C1 segment of cervical spinal cord (tissue), 14 donors: Measurements from ENCODE around the gene STAMBPL1.
"Not testable (repeated sequence)": the region's sequence is repeated elsewhere in the genome, so short reads cannot be mapped to it uniquely, and the experiment has no call there.

Experiments used
- DNase-seq, 14 donors: peaks; one replicate each; lab custom pipeline; 2025; lab: John Stamatoyannopoulos, UW

Gene STAMBPL1

DNA sequence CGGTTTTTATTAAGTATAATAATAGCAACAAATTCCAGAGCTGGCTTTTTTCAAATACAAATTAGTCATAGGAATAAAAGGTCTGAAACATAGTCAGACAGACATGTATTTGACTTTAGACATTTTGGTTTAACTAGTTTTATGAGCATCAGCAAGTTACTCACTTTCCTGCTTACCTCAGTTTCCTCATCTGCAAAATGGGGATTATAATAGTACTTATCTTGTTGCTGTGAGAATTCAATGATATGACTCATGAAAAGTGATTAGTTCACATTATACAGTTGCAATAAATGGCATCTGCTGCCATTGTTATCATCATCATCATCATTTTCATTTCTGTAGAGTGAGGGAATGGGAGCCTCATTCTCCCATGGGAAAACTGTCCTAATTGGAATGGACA, 39.0 kb downstream of the STAMBPL1 start:
- no peak for DNase-seq

DNA sequence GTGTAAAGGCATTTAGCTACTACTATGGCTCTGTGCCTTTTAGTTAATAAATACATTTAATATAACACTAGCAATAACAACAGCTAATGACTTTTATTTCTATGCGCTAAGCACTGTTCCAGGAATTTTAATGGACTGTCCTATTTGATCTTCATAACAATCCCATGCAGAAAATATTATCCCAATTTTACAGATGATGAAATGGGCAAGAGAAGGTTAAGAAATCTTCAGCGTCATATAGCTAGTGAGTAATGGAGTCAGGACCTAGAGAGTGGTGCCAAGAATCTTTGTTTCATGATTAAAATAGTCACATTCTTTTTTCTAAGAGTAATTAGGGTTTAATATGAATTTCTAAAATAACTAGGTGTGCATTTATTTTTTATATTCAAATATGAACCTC, 40.2 kb downstream of the STAMBPL1 start:
- no peak for DNase-seq

DNA sequence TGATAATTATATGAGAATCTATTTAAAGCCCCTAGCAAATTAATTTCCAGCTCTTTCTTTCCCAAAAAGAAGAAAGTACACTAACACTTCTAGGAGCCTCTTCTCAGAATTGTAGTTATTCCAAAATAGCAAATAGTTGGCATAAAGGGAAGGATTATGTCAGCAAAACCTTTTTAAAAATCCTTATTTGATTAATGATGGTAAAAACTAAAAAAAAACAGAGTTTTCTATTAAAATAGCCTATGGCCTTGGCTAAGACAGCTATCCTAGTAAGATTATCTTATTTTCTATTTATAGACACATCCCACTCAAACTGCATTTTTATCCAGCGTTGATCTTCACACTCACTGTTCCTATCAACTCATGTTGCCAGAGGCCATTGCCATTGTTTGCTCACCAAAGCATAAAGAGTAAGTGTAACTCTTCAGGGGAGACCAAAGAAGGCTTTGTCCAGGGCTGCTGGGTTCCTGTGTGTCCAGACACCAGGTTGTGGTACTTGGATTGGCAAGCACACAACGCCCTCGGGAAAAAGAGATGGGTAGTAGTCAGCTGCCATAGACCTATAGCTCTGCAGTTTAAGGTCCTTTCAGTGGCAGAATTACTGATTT, 41.0 kb downstream of the STAMBPL1 start:
- no peak for DNase-seq

DNA sequence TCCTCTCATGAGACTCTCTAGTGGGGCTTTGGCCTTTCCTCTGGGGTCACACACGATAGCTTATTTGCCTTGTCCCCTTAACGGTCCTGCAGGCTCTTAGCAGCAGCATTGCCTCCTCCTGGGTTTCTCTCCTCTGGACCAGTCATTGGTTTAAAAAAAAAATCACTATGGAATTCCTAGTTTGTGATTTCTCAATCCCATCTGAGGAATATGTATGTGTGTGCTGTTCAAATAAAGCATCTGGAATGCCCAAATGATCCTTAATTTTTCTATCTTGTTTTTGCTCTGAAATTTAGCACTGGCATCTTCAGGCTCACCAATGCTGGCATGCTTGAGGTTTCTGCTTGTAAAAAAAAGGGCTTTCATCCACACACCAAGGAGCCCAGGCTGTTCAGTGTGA, 42.0 kb downstream of the STAMBPL1 start:
- no peak for DNase-seq

DNA sequence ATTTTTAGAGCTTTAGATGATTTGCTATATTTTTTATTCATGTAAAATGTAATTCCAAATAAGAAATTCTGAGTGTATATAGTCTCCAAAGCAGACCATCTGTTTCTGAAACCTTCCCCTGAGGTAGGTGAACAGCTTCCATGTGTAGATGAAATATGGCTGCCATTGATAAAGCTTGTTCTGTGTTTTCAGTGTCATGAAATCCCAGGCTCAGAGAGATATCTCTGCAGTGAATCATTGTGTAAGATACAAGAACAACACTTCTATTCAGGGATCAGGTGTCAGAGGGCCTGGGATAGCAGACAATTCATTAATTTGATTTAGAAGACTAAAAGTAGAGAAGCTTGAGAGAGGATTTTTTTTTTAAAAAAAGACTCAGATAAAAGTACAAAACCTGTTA, 43.5 kb downstream of the STAMBPL1 start:
- DNase-seq, result no peak

DNA sequence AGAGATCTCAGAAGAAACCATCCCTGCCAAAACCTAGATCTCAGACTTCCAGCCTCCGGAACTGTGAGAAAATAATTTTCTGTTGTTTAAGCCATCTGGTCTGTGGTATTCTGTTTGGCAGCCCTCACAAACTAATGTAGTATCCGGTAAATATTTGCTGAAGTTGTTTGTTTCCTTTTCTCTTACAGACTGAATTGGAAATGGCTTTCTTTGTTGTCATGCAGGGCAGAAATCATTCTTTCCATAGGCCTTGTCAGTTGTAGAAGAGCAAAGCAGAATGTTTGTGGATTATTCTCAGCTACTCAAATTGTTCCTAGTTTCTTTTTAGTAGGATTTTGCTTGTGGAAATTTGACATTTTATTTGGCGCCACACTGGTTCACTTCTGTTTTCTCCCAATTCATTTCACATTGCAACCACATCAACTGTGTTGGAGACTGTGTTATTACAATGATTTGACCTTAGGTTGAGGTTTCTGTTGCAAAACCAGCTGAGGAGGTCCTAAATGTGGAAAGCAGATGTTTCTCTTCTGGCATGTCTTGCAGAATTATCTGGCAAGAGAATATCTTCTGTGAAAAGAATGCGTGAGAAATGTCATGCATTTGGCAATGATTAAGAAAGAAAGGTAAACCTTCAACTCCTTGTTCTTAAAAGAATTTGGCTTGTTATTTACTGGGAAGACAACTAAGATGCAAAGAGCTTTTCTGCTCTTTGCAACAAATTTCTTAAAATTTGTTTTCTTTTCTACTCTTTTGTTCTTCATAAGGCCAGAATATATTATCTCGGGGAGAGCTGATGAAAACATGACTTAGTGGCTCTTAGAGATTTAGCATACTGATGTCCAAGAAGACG, 46.7 kb downstream of the STAMBPL1 start:
- DNase-seq, result peak in 1 of 14 donors; percentile 32

DNA sequence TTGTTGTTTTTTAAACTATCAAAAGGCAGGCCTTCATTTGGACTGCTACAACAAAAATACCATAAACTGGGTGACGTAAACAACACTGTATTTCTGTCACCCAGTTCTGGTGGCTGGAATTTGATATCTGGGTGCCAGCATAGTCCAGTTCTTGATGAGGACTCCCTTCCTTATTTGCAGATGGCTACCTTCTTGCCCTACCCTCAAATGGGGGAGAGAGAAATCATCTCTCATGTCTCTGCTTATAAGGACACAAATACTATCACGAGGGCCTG, 47.3 kb downstream of the STAMBPL1 start:
- no peak for DNase-seq

DNA sequence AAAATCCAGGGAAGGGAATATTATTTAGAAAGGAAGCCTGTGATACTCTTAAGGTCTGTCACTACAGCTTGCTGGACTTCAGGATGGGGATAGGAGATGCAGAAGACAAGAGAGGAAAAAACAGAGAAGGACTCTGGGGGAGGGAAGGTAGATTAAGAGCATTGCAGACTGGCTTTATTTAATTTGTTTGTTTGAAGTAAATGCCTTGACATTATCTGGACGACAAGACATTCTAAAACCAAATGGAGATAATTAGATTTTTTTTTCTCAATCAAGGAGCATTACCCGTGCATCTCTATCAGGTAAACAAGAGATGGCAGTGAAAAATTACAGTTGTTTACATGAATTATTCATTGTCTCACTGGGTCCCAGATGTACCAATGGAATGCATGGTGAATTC, 48.2 kb downstream of the STAMBPL1 start:
- DNase-seq, result no peak

DNA sequence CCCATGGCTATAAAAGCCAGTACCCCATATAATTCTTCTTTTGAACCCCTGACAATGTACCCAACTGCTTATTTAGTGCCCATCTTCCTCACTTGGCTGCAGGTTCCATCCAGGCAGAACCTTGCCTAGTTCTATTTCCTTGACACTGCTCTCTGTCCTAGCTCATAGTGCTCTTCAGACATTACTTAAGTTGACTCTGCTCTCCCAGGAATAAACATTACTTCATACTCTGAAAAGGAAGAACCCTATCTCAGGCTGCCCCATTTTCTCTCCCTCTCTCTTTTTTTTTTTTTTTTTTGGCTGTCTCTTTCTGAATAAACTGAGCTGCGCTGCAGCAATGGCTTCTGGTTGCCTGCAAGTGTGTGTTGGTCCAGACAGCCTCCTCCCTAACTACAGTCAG, 51.5 kb downstream of the STAMBPL1 start:
- no peak for DNase-seq

DNA sequence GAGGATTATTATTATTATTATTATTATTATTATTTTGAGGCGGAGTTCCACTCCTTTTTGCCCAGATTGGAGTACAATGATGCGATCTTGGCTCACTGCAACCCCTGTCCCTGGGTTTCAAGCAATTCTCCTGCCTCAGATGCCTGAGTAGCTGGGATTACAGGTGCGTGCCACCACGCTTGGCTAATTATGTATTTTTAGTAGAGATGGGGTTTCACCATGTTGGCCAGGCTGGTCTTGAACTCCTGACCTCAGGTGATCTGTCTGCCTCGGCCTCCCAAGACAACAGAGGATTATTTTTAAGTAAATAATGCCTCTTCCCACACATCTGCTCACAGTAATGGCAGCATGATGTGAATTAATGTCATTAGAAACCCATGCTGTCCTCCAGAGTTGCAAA, 52.0 kb downstream of the STAMBPL1 start:
- DNase-seq, result not testable (repeated sequence)

DNA sequence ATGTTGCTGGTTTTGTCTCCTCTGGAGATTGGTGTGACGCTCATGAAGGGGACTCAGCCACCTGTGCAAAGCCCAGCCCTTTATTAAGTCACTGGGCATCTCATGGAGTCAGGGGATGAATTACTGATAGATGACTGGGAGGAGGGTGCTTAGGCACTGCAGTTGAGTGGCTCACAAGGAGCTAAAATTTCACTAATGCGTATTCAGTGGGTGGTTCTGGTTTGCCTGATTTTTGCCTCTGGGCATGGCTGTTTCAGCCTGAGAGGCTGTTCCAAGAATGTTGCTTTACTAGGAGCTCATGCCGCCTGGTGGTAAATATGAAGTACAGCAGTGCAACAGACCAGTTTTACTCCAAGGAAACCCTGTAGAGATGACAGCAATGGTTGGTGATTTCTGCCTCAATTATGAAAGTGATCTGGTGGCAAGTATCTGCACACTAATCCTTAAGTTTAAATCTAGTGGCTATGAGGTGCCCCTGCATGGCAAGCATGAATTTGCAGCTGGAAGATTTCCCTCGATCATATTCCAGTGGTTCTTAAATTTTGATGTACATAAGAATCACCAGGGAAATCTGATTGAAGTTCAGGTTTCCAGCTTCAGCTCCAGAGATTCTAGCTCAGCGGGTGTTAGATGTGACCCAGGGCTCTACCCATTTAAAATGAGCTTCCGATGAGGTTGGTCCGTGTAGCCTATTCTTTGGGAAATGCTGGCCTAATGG, 52.7 kb downstream of the STAMBPL1 start:
- peak in 9 of 14 donors; percentile 13 to 53 (median 20) for DNase-seq

DNA sequence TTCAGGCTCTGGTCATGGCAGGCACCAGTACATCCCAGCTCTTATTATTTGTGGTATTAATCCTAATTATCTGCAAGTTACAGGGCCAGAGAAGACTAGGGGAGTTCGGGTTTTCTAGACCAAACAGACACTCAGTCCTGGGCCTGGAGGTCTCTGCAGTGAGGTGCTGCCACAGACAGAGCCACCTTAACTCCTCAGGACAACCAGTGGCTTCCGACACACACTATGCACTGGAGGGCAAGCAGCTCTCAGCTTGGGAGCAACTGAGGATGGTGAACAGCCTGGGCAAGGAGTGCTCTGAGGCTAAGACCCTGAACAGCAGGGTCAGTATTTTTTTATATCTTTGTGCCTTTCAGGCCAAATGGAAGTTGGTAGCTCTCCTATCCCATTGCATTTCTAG, 53.5 kb downstream of the STAMBPL1 start:
- DNase-seq, result no peak

DNA sequence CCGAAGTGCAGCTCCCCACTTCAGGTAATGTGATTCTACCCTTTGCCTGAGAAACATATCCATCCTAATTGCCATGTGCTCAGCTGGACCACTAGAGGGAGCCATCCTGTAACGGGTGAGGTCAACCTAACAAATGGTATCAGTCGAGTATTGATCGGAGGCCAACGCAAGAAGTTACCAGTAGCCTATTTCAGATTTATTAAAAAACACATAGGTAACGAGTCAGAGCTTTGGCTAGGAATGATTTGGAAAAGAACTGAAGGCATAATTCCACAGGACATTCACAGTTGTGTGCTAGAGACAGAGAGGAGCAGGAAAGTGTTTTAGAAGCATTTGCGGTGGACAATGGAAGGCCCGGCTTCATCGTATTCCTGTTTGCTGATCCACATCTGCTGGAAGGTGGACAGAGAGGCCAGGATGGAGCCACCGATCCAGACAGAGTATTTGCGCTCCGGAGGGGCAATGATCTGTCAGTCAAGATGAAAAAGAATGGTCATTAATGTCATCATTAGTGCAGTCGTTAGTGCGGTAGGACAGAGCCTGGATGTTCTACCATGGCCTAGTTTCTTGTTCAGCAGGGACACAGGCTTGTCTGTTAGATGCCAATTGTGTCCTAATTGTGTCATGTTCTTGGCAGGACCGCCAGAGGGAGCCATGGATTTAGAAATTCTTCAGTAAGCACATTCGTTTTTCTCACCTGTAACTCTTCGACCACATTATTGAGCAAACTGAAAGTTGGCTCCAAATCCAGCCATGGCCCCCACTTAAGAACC, 55.0 kb downstream of the STAMBPL1 start:
- DNase-seq, result peak in 12 of 14 donors; percentile 15 to 75 (median 52)

DNA sequence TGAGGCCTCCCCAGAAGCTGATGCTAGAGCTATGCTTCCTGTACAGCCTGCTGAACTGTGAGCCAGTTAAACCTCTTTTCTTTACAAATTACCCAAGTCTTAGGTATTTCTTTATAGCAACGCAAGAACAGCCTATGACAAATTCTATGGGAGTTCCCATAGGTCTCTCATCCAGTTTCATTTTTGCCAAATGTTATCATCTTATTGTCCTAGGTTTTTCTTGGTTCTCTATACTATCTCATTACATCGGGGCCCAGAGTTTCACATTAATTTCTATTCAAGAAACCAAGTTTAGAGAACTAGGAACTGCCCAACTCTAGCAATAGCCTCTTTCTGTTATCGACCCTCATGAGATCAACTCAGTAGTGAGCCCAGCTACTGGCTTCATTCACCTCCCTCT, 56.6 kb downstream of the STAMBPL1 start:
- DNase-seq, result no peak

DNA sequence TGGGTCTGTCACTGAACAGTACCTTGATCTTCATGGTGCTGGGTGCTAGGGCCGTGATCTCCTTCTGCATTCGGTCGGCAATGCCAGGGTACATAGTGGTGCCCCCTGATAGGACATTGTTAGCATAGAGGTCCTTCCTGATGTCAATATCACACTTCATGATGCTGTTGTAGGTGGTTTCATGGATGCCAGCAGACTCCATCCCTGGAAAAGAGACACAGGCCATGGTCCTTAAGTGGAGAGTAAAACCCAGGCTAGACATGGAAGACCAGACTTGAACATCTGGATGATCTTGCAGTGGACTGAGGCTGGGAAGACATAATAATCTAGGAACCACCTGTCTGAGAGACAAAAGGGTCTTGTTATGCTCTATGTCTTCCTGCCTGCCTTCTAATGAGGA, 58.0 kb downstream of the STAMBPL1 start:
- DNase-seq, result no peak

DNA sequence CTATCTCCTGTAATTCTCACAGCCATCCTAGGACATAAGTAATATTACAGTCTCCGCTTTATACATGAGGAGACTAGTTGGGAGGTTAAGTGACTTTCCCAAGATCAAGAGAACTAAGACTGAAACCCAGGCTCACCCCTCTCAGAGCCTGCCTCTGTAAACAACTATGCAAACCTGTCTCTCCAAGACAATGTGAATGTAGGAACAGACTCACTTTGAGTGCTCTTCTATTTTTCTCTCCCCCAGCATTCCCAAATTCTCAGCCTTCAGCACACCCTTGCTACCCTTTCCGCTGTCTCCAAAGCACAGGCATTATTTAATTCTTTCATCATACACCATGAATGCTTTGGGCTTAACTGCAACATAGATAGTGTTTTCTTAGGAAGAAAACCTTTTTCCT, 58.9 kb downstream of the STAMBPL1 start:
- DNase-seq, result no peak

DNA sequence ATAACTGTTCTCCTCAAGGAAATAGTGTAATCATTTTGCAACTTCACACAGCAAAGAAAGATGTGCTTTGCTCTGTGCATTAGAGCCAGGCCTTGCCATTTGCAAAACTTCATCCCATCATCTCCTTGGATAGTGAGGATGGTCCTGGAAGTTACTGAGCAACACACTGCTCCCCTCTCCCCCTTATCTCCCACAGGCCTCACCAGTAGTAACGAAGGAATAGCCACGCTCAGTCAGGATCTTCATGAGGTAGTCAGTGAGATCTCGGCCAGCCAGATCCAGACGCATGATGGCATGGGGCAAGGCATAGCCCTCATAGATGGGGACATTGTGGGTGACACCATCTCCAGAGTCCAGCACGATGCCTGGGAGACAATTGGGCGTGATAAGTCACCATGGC, 61.0 kb downstream of the STAMBPL1 start:
- no peak for DNase-seq

DNA sequence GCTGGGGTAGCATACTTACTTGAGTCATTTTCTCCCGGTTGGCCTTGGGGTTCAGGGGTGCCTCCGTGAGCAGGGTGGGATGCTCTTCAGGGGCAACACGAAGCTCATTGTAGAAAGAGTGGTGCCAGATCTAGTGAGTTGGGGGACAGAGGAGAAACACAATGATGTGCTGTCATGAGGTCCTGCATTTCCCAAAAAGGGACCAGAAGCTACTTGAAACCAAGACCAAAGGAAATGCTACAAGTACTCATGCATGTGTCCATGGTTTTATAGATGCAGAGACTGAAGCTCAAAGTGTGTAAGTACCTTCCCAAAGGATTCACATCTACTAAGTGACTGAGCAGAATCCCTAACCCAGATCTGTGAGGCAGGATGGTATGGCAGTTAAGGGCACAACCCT, 63.7 kb downstream of the STAMBPL1 start:
- no peak for DNase-seq

DNA sequence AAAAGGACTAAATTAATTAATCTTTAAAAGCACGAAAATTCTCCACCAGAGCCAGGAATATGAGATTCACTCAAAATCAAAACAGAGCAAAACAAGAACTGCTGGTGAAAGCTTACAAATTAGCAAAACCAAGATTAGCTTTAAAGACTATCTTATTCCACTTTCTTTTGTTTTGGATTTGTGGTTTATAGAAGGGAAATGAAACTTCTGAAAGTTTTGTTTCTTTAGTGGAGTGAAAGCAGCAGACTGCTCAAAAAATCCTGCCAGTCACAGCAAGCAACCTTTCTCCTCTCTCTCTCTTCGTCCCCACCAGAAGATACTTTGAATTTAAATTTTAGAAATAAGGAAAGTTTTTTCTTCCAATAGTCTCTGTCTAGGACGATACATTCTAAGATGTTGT, 64.8 kb downstream of the STAMBPL1 start:
- DNase-seq, result no peak

DNA sequence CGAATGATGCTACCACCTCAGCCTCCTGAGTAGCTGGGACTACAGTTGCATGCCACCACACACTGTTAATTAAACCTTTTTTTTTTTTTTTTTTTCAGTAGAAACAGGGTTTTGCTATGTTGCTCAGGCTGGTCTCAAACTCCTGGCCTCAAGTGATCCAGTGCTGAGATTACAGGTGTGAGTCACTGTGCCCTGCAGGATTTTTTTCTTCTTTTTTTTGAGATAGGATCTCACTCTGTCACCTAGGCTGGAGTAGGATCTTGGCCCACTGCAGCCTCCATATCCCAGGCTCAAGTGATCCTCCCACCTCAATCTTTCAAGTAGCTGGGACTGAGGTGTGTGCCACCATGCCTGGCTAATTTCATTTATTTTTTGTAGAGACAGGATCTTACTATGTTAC, 66.2 kb downstream of the STAMBPL1 start:
- no peak for DNase-seq

DNA sequence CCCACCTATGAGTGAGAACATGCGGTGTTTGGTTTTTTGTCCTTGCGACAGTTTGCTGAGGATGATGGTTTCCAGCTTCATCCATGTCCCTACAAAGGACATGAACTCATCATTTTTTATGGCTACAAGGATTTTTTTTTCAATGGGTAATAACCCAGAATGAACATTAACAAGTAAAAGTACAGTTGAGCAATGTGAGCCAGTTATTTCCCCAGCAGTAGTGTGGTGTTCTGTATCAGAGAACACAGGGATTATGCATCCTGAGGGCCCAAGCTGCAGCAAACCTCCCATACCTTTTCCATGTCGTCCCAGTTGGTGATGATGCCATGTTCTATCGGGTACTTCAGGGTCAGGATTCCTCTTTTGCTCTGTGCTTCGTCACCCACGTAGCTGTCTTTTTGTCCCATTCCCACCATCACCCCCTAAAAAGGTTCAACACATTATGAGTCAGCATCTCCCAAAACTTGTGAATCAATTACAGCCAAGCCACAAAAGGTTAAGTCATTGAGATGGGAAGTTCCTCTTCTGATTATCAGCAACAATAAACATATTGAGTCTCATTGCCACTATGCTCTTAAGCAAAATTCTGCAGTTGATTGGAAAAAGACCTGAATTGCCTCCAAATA, 67.0 kb downstream of the STAMBPL1 start:
- DNase-seq, result no peak

DNA sequence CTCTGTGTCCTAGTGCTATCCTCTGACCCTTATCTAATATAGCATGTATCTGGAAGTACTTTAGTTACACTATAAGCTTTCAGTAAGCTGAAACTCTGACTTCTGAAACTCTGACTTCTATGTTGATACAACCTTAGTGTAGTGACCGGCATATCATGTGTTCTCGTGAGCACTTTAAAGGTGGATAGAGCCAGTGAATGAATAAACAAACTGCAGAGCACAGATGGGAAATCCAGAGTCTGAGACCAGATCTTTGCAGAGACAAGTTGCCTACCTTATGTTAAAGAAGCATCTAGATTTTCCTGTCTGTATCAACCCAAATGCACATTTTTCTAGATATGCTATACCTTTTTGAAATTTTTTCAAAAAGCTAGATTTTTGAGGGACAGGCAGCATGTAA, 69.0 kb downstream of the STAMBPL1 start:
- DNase-seq, result no peak
